K562 (cell line): ENCODE results near the gene NAGS. TPM values are rescaled to one million over a fixed set of nuclear protein-coding genes. Genes with fewer than 3 reads are reported as not detected.

Experiments used
- ATAC-seq: fragments of 200-7000 bp; cut with Tn5 transposase; 3 replicates; pipeline ENCODE4 v1.9.1; 2020; ENCODE audit warnings: moderate library complexity
- Bru-seq: library from RNA; stranded (reverse); fragments of 400-500 nt; gene quantifications from one replicate; lab custom pipeline; 2021; lab: Mats Ljungman, UMichigan
- BruChase-seq, 2 experiments: library from RNA; stranded (reverse); fragments of 400-500 nt; gene quantifications; one replicate each; lab custom pipeline; 2021; lab: Mats Ljungman, UMichigan
- BruUV-seq: library from RNA; stranded (reverse); fragments of 400-500 nt; replicated peaks from 2 replicates; lab custom pipeline; 2021; lab: Mats Ljungman, UMichigan
- CTCF ChIA-PET: fragments of 300-600 bp; formaldehyde crosslinking; extraction: SDS; loops from one replicate; lab custom pipeline; 2021; ENCODE audit warnings: low intra/inter-chr PET ratio; lab: Yijun Ruan, JAX
- POLR2A ChIA-PET: fragments of 300-600, 350-650 bp; sonication (Branson Sonifier 250); formaldehyde crosslinking; extraction: SDS; loops from one replicate; lab custom pipeline; 2021; ENCODE audit warnings: antibody characterized with exemption, inconsistent platforms; lab: Yijun Ruan, JAX
- DNase-seq, 4 experiments: peaks; one replicate each; pipeline versions ENCODE4 v3.0.0 to v3.0.0-alpha.2; 2011 to 2018; ENCODE audit warnings: low spot score in 3 of 4, mixed read lengths in 3 of 4; ENCODE audit errors: extremely low read depth in 1 of 4
- FAIRE-seq: peaks from 2 replicates; lab custom pipeline; 2011; peaks lifted over from hg19 to GRCh38; lab: Jason Lieb, UNC
- H2AFZ ChIP-seq: 2 replicates; pipeline ENCODE4 v1.6.0; 2011; ENCODE audit warnings: low read depth, low read length, control low read depth, inconsistent platforms
- H3K27ac ChIP-seq: fragments of 200-600 bp; 3 replicates; pipeline ENCODE4 v1.8.0; 2011; ENCODE audit warnings: low read depth, mild to moderate bottlenecking, control low read depth, inconsistent platforms, low read length, moderate library complexity, mixed read lengths; ENCODE audit errors: extremely low read depth
- H3K27me3 ChIP-seq, 2 experiments: fragments of 300-600 bp in 1 of 2; 2 replicates in 1 of 2; 3 replicates in 1 of 2; pipeline versions ENCODE4 v1.6.0 to v1.8.0; 2011; ENCODE audit warnings: inconsistent platforms in 2 of 2, low read length in 2 of 2, mild to moderate bottlenecking in 1 of 2, mixed read lengths in 1 of 2, moderate library complexity in 1 of 2; ENCODE audit not compliant: control insufficient read depth in 2 of 2, insufficient read depth in 2 of 2
- H3K36me3 ChIP-seq: fragments of 300-600 bp; 3 replicates; pipeline ENCODE4 v1.8.0; 2011; ENCODE audit warnings: mild to moderate bottlenecking, low read length, inconsistent platforms; ENCODE audit not compliant: control insufficient read depth, insufficient read depth
- H3K4me1 ChIP-seq, 2 experiments: fragments of 200-600 bp in 1 of 2; replicated peaks in 1 of 2; 2 replicates in 1 of 2; 3 replicates in 1 of 2; pipeline versions ENCODE4 v1.5.1 to v1.8.0; 2011; ENCODE audit warnings: inconsistent platforms in 2 of 2, low read length in 2 of 2, mild to moderate bottlenecking in 1 of 2, mixed read lengths in 1 of 2, moderate library complexity in 1 of 2; ENCODE audit not compliant: control insufficient read depth in 2 of 2, insufficient read depth in 2 of 2
- H3K4me2 ChIP-seq: 2 replicates; pipeline ENCODE4 v1.6.1; 2011; ENCODE audit warnings: low read length, control low read depth, inconsistent platforms, mixed read lengths; ENCODE audit not compliant: insufficient read depth
- H3K4me3 ChIP-seq: fragments of 200-600 bp; sonication (generic), shearing (Covaris generic); 2 replicates; pipeline ENCODE4 v1.5.1; 2016; ENCODE audit warnings: control low read depth, inconsistent platforms
- H3K79me2 ChIP-seq: fragments of 200-600 bp; 3 replicates; pipeline ENCODE4 v1.8.0; 2011; ENCODE audit warnings: low read length, inconsistent platforms; ENCODE audit not compliant: control insufficient read depth, insufficient read depth
- H3K9ac ChIP-seq, 2 experiments: 2 replicates each; pipeline versions ENCODE4 v1.6.0 to v1.6.1; 2011; ENCODE audit warnings: low read depth in 2 of 2, low read length in 2 of 2, control low read depth in 1 of 2, inconsistent platforms in 1 of 2, mild to moderate bottlenecking in 1 of 2, mixed read lengths in 1 of 2; ENCODE audit not compliant: insufficient read depth in 1 of 2
- H3K9me1 ChIP-seq: one replicate; pipeline ENCODE4 v1.6.0; 2011; ENCODE audit warnings: inconsistent platforms, mild to moderate bottlenecking, low read length, moderate library complexity; ENCODE audit not compliant: control insufficient read depth, insufficient read depth
- H3K9me3 ChIP-seq: replicated peaks from 2 replicates; pipeline ENCODE4 v1.5.1; 2011; ENCODE audit warnings: low read depth, low read length, inconsistent platforms; ENCODE audit not compliant: control insufficient read depth, insufficient read depth
- H4K20me1 ChIP-seq: replicated peaks from 2 replicates; pipeline ENCODE4 v1.6.1; 2011; ENCODE audit warnings: low read length, inconsistent platforms, mixed read lengths; ENCODE audit not compliant: control insufficient read depth, insufficient read depth
- BMI1 ChIP-seq: fragments of 150-350 bp; IDR thresholded peaks from 2 replicates; pipeline ENCODE4 v1.6.1; 2014; ENCODE audit warnings: low read length
- CAMTA2 ChIP-seq: fragments of 250-450 bp; sonication (Bioruptor Pico); conservative IDR thresholded peaks from 2 replicates; pipeline ENCODE4 v1.5.1; 2022
- EGR1 ChIP-seq: fragments of 450-650 bp; conservative IDR thresholded peaks from 2 replicates; pipeline ENCODE4 v1.6.1; 2017; ENCODE audit warnings: mild to moderate bottlenecking
- FOXA1 ChIP-seq: fragments of 450-650 bp; IDR thresholded peaks from 2 replicates; pipeline ENCODE4 v1.6.1; 2016; ENCODE audit warnings: mild to moderate bottlenecking, borderline replicate concordance
- HDAC6 ChIP-seq: IDR thresholded peaks from 2 replicates; pipeline ENCODE4 v1.6.1; 2012; ENCODE audit warnings: low read depth, mild to moderate bottlenecking, control low read depth, inconsistent platforms, low read length, moderate library complexity
- HNRNPL ChIP-seq: fragments of 200-400 bp; formaldehyde crosslinking; IDR thresholded peaks from 2 replicates; pipeline ENCODE4 v1.6.1; 2017; ENCODE audit warnings: low read depth, mild to moderate bottlenecking, low read length
- RFX1 ChIP-seq: fragments of 450-650 bp; IDR thresholded peaks from 2 replicates; pipeline ENCODE4 v1.6.1; 2016; ENCODE audit warnings: mild to moderate bottlenecking, moderate library complexity
- SIRT6 ChIP-seq: IDR thresholded peaks from one replicate; pipeline ENCODE4 v1.6.1; 2012; ENCODE audit warnings: low read depth, mild to moderate bottlenecking, control low read depth, inconsistent platforms, low read length, moderate library complexity
- TOE1 ChIP-seq, 2 experiments: fragments of 450-650 bp in 1 of 2; sonication (generic) in 1 of 2; formaldehyde crosslinking in 1 of 2; IDR thresholded peaks; 2 replicates each; pipeline versions ENCODE4 v1.7.1 to v1.8.0; 2016 to 2022; ENCODE audit warnings: borderline replicate concordance in 2 of 2, mild to moderate bottlenecking in 2 of 2, antibody characterized with exemption in 1 of 2, inconsistent platforms in 1 of 2, low read depth in 1 of 2, missing genetic modification reagents in 1 of 2, moderate library complexity in 1 of 2
- ZFX ChIP-seq: sonication (generic); formaldehyde crosslinking; IDR thresholded peaks from 2 replicates; pipeline ENCODE4 v1.8.0; 2022; ENCODE audit warnings: mild to moderate bottlenecking, missing genetic modification reagents, moderate library complexity
- ZNF124 ChIP-seq: sonication (generic); formaldehyde crosslinking; IDR thresholded peaks from 2 replicates; pipeline ENCODE4 v1.8.1; 2022; ENCODE audit warnings: missing genetic modification reagents
- ZNF584 ChIP-seq: fragments of 200-800 bp; sonication (Bioruptor generic); IDR thresholded peaks from 2 replicates; pipeline ENCODE4 v1.6.1; 2016; ENCODE audit warnings: low read depth, mild to moderate bottlenecking, missing genetic modification characterization, missing compliant biosample characterization
- WGBS: fragments of 100-300 bp; shearing (Covaris generic); methylation state at CpG from one replicate; pipeline ENCODE4 v1.1.6; 2016; ENCODE audit warnings: low coverage, mixed read lengths; ENCODE audit not compliant: insufficient coverage; ENCODE audit errors: missing lambda C conversion rate; 5-methylcytosine and 5-hydroxymethylcytosine counted together
- in situ Hi-C: fragments of 300-500 bp; cut with MboI; formaldehyde crosslinking; loops from 4 replicates; pipeline ENCODE4 v1.15.0; 2018; ENCODE audit warnings: inconsistent platforms, mixed read lengths
- intact Hi-C: fragments of 100-400 bp; cut with micrococcal nuclease; formaldehyde crosslinking; loops from 2 replicates; pipeline ENCODE4 v1.14.2; 2022
- long read RNA-seq, 3 experiments: library from polyadenylated mRNA in 2 of 3; library from RNA in 1 of 3; unstranded in 2 of 3; stranded (forward) in 1 of 3; transcript quantifications; one replicate each; pipeline ENCODE4 v2.0.0, GENCODE V29; 2019 to 2022
- polyA minus RNA-seq, 3 experiments: library from RNA; depleted of rRNA, polyadenylated mRNA; stranded (reverse); fragments of >200 nt; gene quantifications; 2 replicates each; pipeline ENCODE4 v1.2.3, GENCODE V29; 2011
- polyA plus RNA-seq, 8 experiments: library from polyadenylated mRNA; depleted of rRNA in 4 of 8; stranded (reverse) in 5 of 8; unstranded in 3 of 8; fragments of >200 nt; fragmentation: Nextera tagmentation in 2 of 8; fragmentation: Illumina TruSeq in 1 of 8; extraction: Ambion mirVana in 2 of 8; extraction: Trizol in 1 of 8; gene quantifications; 2 replicates each; pipeline versions ENCODE4 v1.2.1 to v1.2.3, GENCODE V29; 2011 to 2014; ENCODE audit warnings: inconsistent platforms in 1 of 8, missing spikeins in 1 of 8
- total RNA-seq, 7 experiments: library from RNA; depleted of rRNA in 6 of 7; stranded (reverse); fragments of >200 nt in 6 of 7; fragmentation: Illumina TruSeq in 2 of 7; extraction: Trizol in 2 of 7; gene quantifications; 2 replicates each; pipeline versions ENCODE4 v1.2.1 to v1.2.3, GENCODE V29; 2011 to 2021; ENCODE audit warnings: low replicate concordance in 1 of 7
- TF ChIP-seq, protein P1 (sequence below): sonication (generic); formaldehyde crosslinking; IDR thresholded peaks from 2 replicates; pipeline ENCODE4 v1.8.1; 2022; ENCODE audit warnings: missing genetic modification reagents
- TF ChIP-seq, protein P2 (sequence below): fragments of 250-450 bp; sonication (Bioruptor Pico); IDR thresholded peaks from 2 replicates; pipeline ENCODE4 v1.8.0; 2021; ENCODE audit warnings: borderline replicate concordance, mild to moderate bottlenecking, moderate library complexity; ENCODE audit not compliant: poor library complexity, severe bottlenecking

NAGS gene, protein sequence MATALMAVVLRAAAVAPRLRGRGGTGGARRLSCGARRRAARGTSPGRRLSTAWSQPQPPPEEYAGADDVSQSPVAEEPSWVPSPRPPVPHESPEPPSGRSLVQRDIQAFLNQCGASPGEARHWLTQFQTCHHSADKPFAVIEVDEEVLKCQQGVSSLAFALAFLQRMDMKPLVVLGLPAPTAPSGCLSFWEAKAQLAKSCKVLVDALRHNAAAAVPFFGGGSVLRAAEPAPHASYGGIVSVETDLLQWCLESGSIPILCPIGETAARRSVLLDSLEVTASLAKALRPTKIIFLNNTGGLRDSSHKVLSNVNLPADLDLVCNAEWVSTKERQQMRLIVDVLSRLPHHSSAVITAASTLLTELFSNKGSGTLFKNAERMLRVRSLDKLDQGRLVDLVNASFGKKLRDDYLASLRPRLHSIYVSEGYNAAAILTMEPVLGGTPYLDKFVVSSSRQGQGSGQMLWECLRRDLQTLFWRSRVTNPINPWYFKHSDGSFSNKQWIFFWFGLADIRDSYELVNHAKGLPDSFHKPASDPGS
- total RNA-seq (2011; cell fraction: chromatin; rRNA removed; ENCODE audit: low replicate concordance): not detected in 2 replicates
- not detected in 2 replicates for total RNA-seq (2011; cell fraction: nucleolus; rRNA removed)
- not detected in 2 replicates for total RNA-seq (2011; cell fraction: nucleoplasm; rRNA removed)
- total RNA-seq (2014; rRNA removed) (not detected in 2 replicates), total RNA-seq (2014; rRNA removed; fragmentation: Illumina TruSeq; extraction: Trizol) (not detected in 2 replicates), total RNA-seq (2015; rRNA removed; fragmentation: Illumina TruSeq; extraction: Trizol) (not detected in 2 replicates), total RNA-seq (2021) (not detected in 2 replicates), polyA plus RNA-seq (2011; rRNA removed) (0.03 TPM in 1 of 2 replicates, not detected in the other), polyA plus RNA-seq (2014; fragmentation: Illumina TruSeq; extraction: Trizol) (0.10 TPM in 1 of 2 replicates, not detected in the other), polyA plus RNA-seq (2014; fragmentation: Nextera tagmentation; extraction: Ambion mirVana) (not detected), polyA plus RNA-seq (2014; rRNA removed) (0.28 TPM in 1 of 2 replicates, not detected in the other), polyA minus RNA-seq (2011; rRNA and poly(A)+ RNA removed) (not detected in 2 replicates), Bru-seq, nascent RNA (percentile 13 among the genes with signal in this experiment), BruChase-seq, experiment 1, labeled RNA remaining after a 2-hour chase (not detected), BruChase-seq, experiment 2, labeled RNA remaining after a 6-hour chase (percentile 20 among the genes with signal in this experiment)
- polyA plus RNA-seq (2011; cell fraction: cytosol; rRNA removed): 0.12 TPM in 1 of 2 replicates, not detected in the other
- not detected in 2 replicates for polyA plus RNA-seq (2011; cell fraction: nucleus; rRNA removed)
- 0.10 and 0.11 TPM in 2 replicates for polyA plus RNA-seq (2012)
- not detected in 2 replicates for polyA minus RNA-seq (2011; cell fraction: cytosol; rRNA and poly(A)+ RNA removed)
- not detected in 2 replicates for polyA minus RNA-seq (2011; cell fraction: nucleus; rRNA and poly(A)+ RNA removed)
- long read RNA-seq, experiment 1: 0 reads
- long read RNA-seq, experiment 2: 0 reads
- long read RNA-seq, experiment 3: 0 reads

DNA sequence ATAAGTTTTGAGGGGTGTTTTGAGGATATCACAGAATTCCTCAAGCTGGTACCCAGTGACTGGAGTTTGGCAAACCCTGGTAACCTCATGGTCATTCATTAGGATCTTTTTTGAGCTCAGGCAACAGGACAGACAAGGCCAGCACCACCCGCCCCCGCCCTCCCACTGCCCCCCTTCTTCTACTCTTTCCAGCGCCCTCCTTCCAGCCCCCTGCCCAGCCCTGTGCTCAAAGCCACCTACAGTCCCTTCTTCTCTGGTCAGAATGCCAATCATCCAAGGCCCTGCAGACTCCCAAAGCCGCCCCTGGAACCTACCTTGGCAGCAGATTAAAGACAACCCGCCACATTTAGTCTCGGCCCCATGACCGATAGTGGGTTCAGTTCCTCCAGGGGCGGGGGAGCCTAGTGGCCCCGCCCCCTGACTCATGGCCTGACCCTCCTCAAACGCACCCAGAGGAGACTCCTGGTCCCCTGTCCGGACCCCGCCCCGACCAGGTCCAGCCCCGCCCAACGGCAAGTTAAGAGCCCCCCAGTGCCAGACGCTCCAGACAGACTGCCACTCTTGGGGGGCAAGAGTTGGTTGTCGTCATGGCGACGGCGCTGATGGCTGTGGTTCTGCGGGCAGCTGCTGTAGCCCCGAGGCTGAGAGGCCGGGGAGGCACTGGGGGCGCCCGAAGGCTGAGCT lies at the start of gene NAGS:
Gene NAGS, plus strand, starts transcription at position 546 of the 684 bp plus-strand sequence. Its CDS starts 42 bp downstream, at position 588.
- in situ Hi-C loops: no loop called here
- no peak within 1 kb of the TSS for H3K4me2 ChIP-seq
- FAIRE-seq: no peak
- TF ChIP-seq HNRNPL: no peak
- no peak for TF ChIP-seq FOXA1
- TF ChIP-seq, protein P1, sequence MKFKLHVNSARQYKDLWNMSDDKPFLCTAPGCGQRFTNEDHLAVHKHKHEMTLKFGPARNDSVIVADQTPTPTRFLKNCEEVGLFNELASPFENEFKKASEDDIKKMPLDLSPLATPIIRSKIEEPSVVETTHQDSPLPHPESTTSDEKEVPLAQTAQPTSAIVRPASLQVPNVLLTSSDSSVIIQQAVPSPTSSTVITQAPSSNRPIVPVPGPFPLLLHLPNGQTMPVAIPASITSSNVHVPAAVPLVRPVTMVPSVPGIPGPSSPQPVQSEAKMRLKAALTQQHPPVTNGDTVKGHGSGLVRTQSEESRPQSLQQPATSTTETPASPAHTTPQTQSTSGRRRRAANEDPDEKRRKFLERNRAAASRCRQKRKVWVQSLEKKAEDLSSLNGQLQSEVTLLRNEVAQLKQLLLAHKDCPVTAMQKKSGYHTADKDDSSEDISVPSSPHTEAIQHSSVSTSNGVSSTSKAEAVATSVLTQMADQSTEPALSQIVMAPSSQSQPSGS (CRISPR knock-in tag): no peak
- peak; percentile 43 for TF ChIP-seq EGR1
- TF ChIP-seq CAMTA2 (CRISPR knock-in tag): no peak
- TF ChIP-seq ZFX (CRISPR knock-in tag): no peak
- TF ChIP-seq BMI1: no peak
- TF ChIP-seq RFX1: peak; percentile 88
- TF ChIP-seq ZNF584: no peak
- TF ChIP-seq ZNF124 (CRISPR knock-in tag): no peak
- TF ChIP-seq TOE1 (IDR thresholded peaks at IDR 0.05; ENCODE audit: borderline replicate concordance): no peak
- no peak for TF ChIP-seq TOE1 (CRISPR knock-in tag; IDR thresholded peaks at IDR 0.05; ENCODE audit: borderline replicate concordance, low read depth)
- TF ChIP-seq SIRT6: no peak
- TF ChIP-seq, protein P2, sequence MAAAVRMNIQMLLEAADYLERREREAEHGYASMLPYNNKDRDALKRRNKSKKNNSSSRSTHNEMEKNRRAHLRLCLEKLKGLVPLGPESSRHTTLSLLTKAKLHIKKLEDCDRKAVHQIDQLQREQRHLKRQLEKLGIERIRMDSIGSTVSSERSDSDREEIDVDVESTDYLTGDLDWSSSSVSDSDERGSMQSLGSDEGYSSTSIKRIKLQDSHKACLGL (CRISPR knock-in tag): no peak
- no peak for TF ChIP-seq HDAC6

More for the DNA sequence above, at the start of gene NAGS:
- DNase-seq: peak; percentile 58 to 63 (median 59)
- Histone ChIP-seq H3K4me1 (peaks cover 10 to 37% of the 10 kb centered on the region in 2 experiments), H3K9me1 (no peaks in the 10 kb centered on the region), H2AFZ (peak within 1 kb of the TSS; percentile 51; the same call in 1 of the 2 replicates), H3K79me2 (no peaks in the 10 kb centered on the region), H4K20me1 (peaks cover 11% of the 10 kb centered on the region; the same call in 1 of the 2 replicates), H3K27me3 (no peaks in the 10 kb centered on the region), H3K4me3 (no peak within 1 kb of the TSS), H3K27ac (no peak within 1 kb of the TSS), H3K9me3 (no peaks in the 10 kb centered on the region), H3K36me3 (no peaks in the 10 kb centered on the region), H3K9ac (peak within 1 kb of the TSS in 1 of 2 experiments; percentile 65; a peak in 1 of 4 replicates)
- POLR2A ChIA-PET: interaction anchor here (1.2 kb wide), 1 partner anchor 51 kb away, joined by 6 read pairs; the partner anchor contains the start of gene PYY
- BruUV-seq: no TSS peak
- 21% methylated on average over 14 of the region's 25 CpGs for WGBS
- intact Hi-C loops: no loop called here
- CTCF ChIA-PET: no interaction called here
- ATAC-seq: no peak
